HG03103 (cell line): ENCODE measurements around the gene ABCG1.

ENCODE experiments used
- ATAC-seq: cut with Tn5 transposase; IDR thresholded peaks from one replicate; pipeline ENCODE4 v1.9.1; 2021; ENCODE audit warnings: low read depth; ENCODE audit not compliant: unreplicated experiment

ABCG1 gene

DNA sequence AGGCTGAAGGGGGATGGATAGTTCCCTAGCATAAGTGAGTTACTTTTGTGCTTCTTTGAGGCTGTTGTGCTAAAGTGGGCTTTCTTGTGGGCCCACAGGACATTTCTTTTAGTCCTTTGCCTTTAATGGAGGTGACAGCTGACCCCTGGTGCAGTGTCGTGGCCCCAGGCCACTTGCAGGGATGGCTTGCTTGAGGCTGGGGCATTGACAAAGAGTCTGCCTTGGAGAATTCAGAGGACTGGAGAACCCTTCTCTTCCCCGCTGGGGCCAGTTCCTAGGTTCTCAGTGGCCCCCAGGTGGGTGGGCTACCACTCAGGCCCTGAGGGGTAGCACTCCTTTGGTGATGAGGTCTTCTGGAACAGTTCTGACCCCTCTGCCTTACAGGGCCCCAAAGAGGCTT, 12.8 kb downstream of the ABCG1 start:
- no peak for ATAC-seq

DNA sequence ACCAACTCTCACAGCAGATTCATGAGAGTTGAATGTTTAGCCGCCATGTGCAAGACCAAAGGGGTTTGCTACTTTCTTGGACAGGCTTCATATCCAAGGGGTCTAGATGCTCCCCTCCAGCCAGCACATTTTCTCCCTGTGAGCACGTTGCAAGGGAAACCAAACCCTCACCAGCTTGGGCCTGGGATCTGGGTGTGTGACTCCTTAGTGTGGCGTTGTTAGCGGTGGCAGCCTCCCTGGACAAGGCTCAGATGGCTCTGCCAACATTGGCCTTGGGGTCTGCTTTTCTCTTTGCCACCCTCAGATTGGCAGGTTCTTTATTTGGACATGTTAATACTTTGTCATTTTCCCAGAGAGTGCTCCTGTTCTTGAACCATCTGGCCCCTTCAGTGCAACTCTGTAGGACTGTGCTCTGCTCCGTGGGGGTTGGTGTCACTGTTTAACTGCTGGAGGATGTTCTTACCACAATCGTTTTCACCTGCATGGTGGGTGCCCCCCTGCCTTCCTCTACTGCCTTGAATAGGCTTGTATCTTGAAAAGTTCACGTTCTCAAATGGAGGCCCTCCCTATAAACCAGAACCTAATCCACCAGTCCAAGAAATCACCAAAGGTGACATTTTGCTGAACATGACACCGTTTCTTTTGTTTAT, 13.4 kb downstream of the ABCG1 start:
- ATAC-seq: no peak

DNA sequence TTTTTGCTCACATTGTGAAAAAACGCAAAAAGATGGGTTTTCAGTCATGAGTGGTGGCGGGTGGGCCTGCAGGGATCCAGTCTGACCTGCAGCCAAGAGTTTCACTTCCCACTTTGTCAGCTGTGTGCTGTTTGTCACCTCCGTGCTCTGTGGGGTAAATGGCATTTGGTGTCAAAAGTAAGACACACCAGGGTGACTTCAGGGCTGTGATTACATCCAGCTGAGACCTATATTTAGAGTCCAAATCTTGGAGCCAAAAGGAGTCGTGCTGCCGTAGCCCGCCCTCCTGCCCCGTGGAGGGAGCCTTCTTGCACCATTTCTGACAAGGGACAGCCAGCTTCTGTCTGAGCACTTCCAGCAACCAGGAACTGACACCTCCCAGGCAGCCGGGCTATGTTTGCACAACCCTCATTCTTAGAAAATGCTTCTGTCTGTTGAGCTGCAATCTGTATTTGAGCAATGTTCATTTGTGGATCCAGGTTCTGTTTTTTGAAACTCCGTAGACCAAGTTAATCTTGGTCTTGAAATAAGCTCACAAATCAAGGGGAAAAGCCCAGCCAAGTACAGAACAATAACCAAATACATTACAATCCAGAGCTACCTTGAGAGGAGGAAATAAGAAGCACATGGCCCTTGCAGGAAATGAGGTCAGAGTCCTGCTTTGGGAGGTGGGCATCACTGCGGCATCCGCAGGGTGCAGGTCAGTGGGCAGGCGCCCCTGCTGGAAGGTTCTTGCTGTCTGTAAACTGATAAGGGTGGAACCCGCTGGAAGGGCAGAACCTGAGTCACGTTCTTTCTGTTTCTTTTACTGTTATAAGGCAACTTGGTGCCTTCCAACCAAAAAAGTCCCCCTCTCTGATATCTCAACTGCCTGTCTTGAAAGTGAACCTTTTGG, 14.4 kb downstream of the ABCG1 start:
- peak; percentile 60 for ATAC-seq

DNA sequence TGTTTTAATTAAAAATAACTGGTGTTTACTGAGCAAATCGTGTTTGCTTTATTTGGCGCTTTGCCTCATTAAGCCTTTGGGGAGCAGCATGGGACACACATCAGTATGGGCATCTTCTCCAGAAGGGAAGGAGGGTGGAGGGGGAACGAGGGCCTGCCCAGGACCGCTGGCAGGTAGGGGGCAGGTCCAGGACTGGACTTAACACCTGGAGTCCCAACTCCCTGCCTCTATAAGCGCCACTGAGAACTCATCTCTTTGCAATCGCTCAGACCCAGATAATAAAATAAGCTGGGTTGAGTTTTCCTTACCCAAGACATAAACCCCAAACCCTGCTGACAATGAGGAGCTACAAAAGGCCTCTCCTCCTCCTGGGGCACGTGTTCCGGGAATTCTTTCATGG, 15.1 kb downstream of the ABCG1 start:
- no peak for ATAC-seq

DNA sequence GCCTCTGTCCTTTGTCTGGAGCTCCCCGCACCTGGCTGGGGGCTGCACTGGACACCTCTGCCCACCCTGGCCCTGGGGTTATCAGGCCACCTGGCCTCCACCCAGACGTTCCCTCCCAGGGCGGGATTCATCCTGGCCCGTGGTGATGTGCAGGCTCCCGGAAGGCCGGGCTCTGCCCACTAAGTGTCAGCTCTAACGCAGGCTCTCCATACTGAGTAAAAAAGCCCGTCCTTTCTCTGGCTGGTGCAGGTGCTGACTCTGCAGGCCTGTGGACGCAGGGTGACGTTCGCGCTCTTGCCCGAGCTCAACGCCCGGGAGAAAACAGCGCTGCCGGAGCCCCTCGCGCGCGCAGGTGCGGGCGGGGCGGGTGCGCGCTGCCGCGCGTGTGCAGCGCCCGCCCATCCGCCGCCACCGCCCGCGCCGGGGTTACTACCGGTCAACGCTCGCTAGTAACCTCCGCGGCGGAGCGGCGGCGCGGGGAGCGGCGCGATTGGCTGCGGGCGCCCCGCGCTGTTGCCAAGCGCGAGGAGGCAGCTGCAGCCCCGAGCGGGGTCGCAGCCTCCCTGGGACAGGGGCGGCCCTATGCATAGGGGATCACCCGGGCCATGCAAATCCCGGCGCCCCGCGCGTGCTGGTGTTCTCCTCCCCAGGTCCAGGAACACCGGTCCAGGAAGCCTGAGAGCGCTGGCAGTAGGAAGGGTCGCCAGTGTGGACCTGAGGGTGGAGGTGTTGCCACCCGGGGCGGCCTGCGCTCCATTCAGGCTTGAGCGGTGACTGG, 15.7 kb downstream of the ABCG1 start:
- ATAC-seq: no peak

DNA sequence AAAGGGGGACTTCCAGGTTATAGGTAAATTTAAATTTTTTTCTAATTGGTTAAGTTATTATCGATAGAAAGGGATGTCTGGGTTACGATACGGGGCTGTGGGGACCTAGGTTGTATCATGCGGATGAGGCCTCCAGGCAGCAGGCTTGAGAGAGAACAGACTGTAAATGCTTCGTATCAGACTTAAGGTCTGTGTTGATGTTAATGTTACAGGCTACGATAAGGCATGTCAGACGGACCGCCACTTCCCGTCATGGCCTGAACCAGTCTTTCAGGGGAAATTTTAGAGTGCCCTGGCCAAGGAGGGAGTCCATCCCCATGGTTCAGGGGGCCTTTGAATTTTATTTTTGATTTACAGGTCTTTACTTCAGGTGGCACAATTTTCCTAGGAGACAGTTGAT, 16.7 kb downstream of the ABCG1 start:
- no peak for ATAC-seq

DNA sequence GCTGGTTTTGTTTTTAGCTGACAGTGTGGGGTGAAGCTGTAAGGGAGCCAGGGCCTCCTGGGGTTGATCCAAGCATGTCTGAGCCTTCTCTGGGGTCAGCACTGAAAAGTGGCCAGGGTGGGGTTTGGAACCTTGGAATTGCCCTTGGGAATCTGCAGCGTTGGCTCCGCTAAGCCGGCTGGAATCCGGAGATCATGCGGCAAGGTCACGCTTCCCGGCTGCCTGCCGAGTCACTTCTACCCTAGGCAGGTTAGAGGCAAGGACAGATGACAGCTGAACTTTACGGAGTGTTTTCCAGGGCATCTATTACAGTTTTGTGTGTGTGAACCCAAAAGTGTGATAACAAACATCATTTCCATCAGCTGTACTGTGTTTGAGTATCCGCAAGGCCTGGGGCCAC, 17.1 kb downstream of the ABCG1 start:
- ATAC-seq: no peak

DNA sequence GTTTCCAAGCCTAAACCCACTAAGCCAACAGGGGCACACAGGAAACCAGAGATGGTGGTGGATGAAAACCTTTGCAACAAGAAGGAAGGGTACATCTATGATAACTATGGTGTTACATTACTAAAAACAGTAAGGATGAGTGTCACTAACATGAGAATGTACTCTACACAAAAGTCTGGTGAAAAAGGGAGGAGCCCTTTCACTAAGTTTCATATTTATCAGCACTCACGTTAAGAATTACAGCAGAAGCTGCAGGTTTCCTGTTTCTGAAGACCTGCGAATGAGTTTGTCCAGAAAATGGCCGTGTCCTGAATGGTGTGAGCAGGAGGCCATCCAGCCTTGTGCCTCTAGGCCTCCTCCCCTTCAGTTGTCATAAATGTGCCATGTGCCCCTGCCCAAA, 17.8 kb downstream of the ABCG1 start:
- no peak for ATAC-seq

DNA sequence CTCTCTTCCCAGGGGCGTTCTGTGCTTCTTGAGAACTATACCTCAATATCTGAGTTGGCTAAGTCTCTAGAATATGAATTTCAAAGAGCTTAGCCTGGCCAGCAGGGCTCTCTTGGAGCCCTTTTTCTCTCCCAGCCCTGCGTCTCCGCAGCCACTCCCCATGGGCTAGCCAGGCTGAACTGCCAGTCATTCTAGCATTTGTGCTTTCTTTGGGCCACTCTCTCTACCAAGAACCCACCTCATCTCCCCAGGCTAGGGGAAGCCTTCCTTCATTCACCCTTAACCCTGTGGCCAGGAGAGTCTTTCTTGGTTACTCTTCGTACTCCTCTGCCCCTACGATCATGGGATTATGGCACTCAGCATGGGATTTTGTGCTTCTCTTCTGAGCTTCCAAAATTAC, 18.2 kb downstream of the ABCG1 start:
- ATAC-seq: no peak

DNA sequence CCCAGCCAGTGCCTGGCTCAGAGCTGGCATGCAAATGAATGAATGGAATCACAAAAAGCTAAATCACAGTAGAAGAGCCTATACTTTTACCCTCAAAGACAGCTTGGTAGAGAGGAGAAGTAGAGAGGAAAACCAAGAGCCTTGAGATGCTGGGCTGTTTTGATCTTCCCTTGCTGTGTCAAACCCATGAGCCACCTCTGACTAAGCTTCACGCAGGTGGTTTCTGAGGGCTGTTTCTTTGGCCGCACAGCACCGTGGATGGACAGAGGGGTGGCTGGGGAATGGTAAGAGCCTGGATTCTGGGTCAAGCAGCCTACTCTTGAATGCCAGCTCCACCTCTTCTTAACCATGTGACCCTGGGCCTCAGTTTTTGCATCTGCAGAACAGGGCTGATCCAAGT, 18.6 kb downstream of the ABCG1 start:
- no peak for ATAC-seq

DNA sequence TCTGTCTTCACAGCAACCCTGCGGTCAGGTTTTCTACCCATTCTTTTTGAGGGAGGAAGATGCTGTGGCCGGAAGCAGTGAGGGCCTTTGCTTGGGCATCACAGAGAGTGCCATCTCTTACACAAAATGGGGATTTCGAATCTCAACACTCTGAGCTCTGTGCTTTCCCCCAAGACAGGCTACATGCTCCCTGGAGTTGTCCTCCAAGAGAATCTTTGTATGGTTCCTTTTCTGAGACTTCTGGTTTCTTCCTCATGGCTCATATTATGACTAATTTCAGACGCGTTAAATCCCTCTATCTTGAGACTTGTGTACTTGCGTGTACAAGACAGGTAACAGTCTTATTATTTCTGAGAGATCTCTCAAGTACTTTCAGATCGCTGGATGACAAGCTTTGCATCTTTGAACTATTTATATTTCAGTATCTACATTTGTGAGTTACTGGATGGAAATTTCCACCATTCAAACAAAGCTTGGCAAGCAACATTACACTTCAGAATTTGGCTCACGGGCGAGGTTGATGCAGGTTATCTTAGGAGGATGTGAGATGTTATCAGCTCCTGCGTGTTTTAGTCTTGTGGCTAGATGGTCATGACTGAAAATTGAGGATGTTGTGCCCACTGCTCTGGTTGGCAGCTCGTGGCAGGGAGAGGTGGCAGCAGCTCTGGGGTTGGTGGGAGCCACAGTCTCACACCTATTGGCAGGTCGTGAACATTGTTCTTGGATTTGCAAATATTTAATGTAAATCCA, 19.4 kb downstream of the ABCG1 start:
- ATAC-seq: no peak

DNA sequence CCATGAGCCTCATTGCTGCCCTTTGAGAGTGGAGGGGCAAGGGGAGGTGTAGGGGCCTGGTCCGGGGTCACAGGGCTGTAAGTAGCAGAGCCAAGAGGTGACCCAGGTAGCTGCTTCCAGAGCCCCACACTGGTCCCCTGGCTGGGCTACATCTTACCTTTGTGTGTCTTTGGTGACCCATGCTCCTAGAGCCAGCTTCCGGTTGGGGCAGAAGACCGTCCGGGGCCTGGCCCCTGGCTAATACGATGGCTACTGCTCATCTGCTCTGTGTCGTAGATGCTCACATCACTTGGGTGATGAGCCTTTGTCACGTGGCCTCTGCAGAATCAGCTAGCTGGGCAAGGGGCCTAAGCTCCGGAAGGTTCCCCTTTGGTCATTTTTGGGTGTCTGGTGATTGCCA, 20.6 kb downstream of the ABCG1 start:
- no peak for ATAC-seq

DNA sequence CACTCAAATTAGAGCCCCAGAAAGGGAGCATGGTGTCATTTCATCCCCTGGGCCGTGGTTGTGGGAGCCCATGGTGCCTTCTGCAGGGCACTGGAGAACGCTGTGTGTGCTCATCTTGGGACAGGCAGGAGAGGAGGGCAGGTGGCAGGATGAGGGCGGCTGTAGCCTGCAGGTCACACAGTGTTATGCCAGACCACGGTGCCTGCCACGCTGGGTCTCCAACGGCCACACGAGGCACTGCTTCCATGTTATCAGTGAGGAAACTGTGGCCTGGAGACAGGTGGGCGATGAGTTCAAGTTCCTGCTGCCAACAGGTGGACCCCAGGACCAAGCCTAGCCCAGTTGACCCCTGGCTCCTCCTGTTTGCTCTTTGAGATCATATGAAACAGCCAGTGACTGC, 21.0 kb downstream of the ABCG1 start:
- ATAC-seq: no peak

DNA sequence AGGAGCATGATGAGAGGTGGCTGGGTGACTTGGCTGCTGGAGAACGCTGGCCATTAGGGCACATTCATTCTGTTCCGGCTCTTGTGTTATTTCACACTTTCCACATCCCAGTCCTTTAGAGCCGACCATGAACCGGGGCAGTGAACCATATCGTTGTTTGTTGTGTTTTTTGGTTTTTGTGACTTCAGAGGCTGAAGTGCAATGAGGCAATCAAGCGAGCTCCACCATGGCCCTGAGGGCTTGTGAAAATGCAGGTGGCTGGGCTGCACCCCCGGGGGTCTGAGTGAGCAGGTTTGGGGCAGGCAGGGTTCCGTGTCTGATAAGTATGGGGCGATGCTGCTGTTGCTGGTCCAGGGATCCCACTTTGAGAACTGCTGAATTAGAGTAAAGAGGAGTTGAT, 23.7 kb downstream of the ABCG1 start:
- ATAC-seq: no peak

DNA sequence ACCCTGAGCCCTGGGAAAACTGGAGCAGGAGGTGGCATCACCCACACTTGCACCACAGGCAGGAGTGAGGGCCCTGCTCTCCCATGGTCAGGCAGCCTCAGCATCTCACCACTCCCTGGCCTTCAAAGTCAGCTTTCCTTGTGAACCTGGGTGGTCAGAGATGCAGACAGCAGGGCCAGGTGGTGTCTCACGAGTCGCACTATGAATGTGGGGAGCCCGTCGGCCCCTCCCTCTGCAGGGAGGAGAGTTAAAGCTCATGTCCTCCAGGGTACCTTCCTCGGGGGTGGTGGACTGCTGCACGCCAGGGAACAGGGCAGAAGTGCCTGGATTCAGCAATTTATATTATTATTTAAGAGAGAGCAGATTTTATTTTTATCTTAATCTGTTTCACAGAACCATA, 24.1 kb downstream of the ABCG1 start:
- ATAC-seq: no peak

DNA sequence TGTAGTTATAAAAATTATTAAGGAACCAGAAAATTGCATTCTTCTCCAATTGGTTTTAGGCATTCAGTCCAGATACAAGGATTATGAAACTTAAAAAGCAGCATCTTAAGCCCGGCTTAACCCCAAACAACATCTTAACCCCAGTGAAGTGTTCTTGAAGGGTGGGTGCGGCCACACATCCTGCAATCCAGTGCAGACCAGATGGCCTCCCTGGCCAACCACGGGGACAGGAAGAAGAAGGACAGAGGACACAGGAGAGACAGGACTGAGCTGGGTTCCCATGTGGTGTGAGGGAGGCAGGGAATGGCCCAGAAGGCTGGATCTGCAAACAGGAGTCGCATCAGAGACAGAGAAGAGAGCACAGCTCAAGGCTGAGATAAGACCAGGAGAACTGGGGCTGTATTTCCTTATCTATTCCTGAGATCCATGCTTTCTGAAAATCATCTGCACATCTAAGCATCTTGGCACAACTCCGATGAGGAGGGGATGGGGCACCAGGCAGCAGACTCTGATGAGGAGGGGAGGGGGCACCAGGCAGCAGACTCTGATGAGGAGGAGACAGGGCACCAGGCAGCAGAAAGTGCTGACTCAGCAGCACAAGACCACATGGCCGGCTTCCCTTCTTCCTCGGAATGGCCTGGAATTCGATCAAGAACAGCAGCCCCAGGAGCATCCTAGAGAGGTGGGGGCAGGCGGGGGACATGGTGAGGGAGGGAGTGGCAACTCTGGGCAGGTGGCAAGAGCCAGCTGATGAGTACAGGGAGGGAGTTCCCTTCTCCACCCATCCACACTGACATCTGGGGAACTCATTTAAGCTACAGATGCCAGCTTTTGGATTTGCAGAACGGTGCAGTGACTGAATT, 26.6 kb downstream of the ABCG1 start:
- no peak for ATAC-seq

DNA sequence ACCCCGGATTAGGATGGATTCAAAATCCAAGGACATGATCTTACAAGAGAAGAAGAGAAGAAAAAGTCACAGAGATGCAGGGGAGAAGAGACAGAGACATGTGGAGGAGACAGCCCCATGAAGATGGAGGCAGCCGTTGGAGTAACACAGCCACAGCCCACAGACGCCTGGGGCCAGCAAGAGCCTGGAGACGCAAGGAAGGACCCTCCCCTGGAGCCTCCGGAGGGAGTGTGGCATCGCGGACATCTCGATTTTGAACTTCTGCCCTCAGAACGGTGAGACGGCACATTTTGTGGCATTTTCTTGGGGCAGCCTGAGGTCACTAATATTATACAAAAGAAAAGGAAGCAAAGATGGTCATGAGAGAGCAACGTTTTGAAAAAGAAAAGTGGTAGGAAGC, 28.8 kb downstream of the ABCG1 start:
- no peak for ATAC-seq

DNA sequence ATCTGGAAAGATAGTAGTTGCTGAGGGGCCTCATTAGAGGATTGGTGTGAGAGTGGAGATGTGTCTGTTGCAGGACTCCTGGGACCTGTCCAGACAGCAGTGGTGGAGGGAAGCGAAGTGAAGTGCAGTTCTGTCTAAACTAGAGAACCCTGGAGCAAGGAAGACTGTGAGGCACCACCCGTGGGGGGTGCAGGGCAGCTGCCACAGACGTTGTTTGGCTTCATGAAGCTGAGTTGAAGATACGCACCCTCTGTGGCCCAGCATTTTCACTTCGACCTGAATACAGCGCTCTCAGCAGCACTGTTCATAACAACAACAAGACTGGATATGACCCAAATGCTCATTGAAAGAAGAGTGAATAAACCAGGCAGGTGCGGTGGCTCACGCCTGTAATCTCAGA, 29.3 kb downstream of the ABCG1 start:
- no peak for ATAC-seq

DNA sequence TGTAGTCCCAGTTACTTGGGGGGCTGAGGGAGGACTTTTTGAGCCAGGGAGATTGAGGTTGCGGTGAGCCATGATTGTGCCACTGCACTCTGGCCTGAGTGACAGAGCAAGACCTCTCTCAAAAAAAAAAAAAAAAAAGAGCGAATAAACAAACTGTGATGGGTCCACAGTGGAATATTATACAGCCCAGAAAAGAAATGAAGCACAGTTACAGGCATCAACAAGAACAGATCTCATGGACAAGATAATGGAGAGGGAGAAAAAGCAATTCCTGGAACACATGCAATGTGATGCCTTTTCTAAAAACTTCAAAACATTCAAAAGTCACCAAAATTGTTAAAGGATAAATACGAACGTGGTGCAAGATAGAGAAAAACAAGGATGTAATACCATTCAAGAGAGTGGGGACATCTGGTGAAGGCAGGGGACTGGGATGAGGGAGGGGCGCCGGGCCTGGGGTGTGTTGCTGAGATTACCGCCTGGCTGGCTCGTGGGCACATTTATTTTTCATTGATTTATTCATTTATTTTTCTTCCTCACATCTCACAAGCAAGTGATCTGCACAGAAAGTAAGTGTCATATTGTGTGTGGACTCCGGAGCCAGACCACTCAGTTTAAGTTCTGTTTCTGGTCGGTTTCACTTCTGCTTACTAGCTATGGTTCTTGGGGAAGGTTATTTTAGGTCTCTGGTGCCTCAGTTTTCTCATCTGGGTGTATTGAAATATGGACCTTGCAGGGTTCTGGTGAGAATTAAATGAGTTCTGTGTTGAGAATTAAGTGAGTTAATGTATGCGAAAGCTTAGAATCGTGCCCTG, 30.1 kb downstream of the ABCG1 start:
- ATAC-seq: peak; percentile 93
